Muscle of leg (tissue), 11 donors: ENCODE measurements around the gene YPEL3. TPM values are rescaled to one million over a fixed set of nuclear protein-coding genes. Genes with fewer than 3 reads are reported as not detected.
A peak's percentile ranks its signal among the peaks of the same experiment; 100 is the strongest.

Source experiments
- DNase-seq: peaks from one replicate; pipeline ENCODE4 v3.0.0; 2013
- H3K27ac ChIP-seq: one replicate; pipeline ENCODE4 v1.5.1; 2013; ENCODE audit warnings: mild to moderate bottlenecking, low read length, control low read depth
- H3K27me3 ChIP-seq: one replicate; pipeline ENCODE4 v1.6.1; 2013; ENCODE audit warnings: low read length; ENCODE audit not compliant: control insufficient read depth, insufficient read depth
- H3K36me3 ChIP-seq: one replicate; pipeline ENCODE4 v1.6.1; 2013; ENCODE audit warnings: low read length; ENCODE audit not compliant: control insufficient read depth, insufficient read depth
- H3K4me1 ChIP-seq: one replicate; pipeline ENCODE4 v1.6.1; 2013; ENCODE audit warnings: low read length; ENCODE audit not compliant: control insufficient read depth, insufficient read depth
- H3K4me3 ChIP-seq: one replicate; pipeline ENCODE4 v1.5.1; 2013; ENCODE audit warnings: low read length, control low read depth
- H3K9me3 ChIP-seq: replicated peaks from 2 replicates; pipeline ENCODE4 v1.6.1; 2013; ENCODE audit warnings: low read depth, low read length; ENCODE audit not compliant: control insufficient read depth
- WGBS: methylation state at CpG from one replicate; pipeline ENCODE4 v1.1.5; 2013; ENCODE audit warnings: missing lambda C conversion rate; ENCODE audit not compliant: insufficient coverage; 5-methylcytosine and 5-hydroxymethylcytosine counted together
- polyA plus RNA-seq, 8 donors: library from polyadenylated mRNA; unstranded; fragments of 120-200 nt; gene quantifications; one replicate each; pipeline versions ENCODE4 v1.2.1 to v1.2.3, GENCODE V29; 2013; ENCODE audit warnings: inconsistent platforms in 1 of 8, low replicate concordance in 1 of 8; ENCODE audit not compliant: insufficient read length in 8 of 8, insufficient read depth in 1 of 8
- total RNA-seq: library from RNA; stranded (reverse); fragments of 120-200 nt; gene quantifications from one replicate; pipeline ENCODE4 v1.2.4, GENCODE V29; 2013

YPEL3 gene
- total and polyA plus RNA-seq, 9 donors = 13.9 to 45.8 (median 27.8) TPM

- no peak for DNase-seq
- peaks cover 63% of the 10 kb centered on the region for H3K36me3 ChIP-seq
- 67% methylated on average over 9 of the region's 17 CpGs for WGBS
- H3K27ac ChIP-seq = no peak overlapping the region
- no peaks in the 10 kb centered on the region for H3K27me3 ChIP-seq
- H3K4me3 ChIP-seq = no peak overlapping the region
- no peaks in the 10 kb centered on the region for H3K4me1 ChIP-seq
- H3K9me3 ChIP-seq = no peaks in the 10 kb centered on the region
These were observed 11.2 kb downstream of the YPEL3 start for GRCh38 chr16:30084816-30085159.

- DNase-seq = no peak
- WGBS = 79% methylated on average over 10 of the region's 18 CpGs
- Histone ChIP-seq H3K9me3 (no peaks in the 10 kb centered on the region), H3K27ac (no peak overlapping the region), H3K4me3 (no peak overlapping the region), H3K4me1 (no peaks in the 10 kb centered on the region), H3K27me3 (no peaks in the 10 kb centered on the region), H3K36me3 (peaks cover 68% of the 10 kb centered on the region)
These were observed 11.8 kb downstream of the YPEL3 start for GRCh38 chr16:30084096-30084815.

GRCh38 chr16:30083216-30084055 lies 12.6 kb downstream of the YPEL3 start:
- Histone ChIP-seq H3K4me3 (no peak overlapping the region), H3K4me1 (no peaks in the 10 kb centered on the region), H3K9me3 (no peaks in the 10 kb centered on the region), H3K36me3 (peaks cover 75% of the 10 kb centered on the region), H3K27me3 (no peaks in the 10 kb centered on the region), H3K27ac (no peak overlapping the region)
- 93% methylated on average over 18 of the region's 24 CpGs for WGBS
- no peak for DNase-seq

DNA sequence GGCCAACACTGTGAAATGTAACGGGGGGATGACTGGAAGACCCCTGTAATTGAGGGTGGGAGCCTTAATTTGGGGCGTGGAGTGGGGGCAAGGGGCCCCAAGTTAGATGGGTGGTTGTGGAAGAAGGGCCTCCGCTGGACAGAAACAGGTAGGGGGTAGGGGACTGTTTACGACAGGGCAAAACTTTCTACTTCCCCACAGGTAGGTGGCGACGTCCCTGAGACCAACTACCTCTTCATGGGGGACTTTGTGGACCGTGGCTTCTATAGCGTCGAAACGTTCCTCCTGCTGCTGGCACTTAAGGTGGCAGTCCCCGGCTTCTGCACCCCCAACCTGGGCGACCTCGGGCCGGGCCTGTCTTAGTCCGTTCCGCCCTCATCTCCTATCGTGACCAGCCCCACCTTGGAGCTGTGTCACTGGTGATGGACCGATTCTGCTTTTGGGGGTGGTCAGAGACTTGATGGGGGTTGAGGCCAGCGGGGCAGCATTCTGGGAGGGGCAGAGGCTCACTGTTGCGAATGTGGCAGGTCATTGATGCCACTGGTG lies 13.4 kb downstream of the YPEL3 start:
- no peaks in the 10 kb centered on the region for H3K27me3 ChIP-seq
- H3K4me1 ChIP-seq = no peaks in the 10 kb centered on the region
- no peak overlapping the region for H3K27ac ChIP-seq
- peaks cover 83% of the 10 kb centered on the region for H3K36me3 ChIP-seq
- DNase-seq = no peak
- WGBS = 85% methylated on average over 7 of the region's 20 CpGs
- no peak overlapping the region for H3K4me3 ChIP-seq
- H3K9me3 ChIP-seq = no peaks in the 10 kb centered on the region

GRCh38 chr16:30079480-30079879 lies 16.5 kb downstream of the YPEL3 start:
- Histone ChIP-seq H3K4me1 (peaks cover 14% of the 10 kb centered on the region), H3K27ac (no peak overlapping the region), H3K9me3 (no peaks in the 10 kb centered on the region), H3K36me3 (peaks cover 67% of the 10 kb centered on the region), H3K27me3 (no peaks in the 10 kb centered on the region), H3K4me3 (no peak overlapping the region)
- WGBS = 80% methylated on average over 1 of the region's 7 CpGs
- no peak for DNase-seq

GRCh38 chr16:30078744-30079143 lies 17.3 kb downstream of the YPEL3 start:
- 82% methylated on average over 5 of the region's 7 CpGs for WGBS
- DNase-seq = no peak
- Histone ChIP-seq H3K4me3 (no peak overlapping the region), H3K36me3 (peaks cover 62% of the 10 kb centered on the region), H3K9me3 (no peaks in the 10 kb centered on the region), H3K27ac (no peak overlapping the region), H3K27me3 (no peaks in the 10 kb centered on the region), H3K4me1 (peaks cover 14% of the 10 kb centered on the region)

GRCh38 chr16:30077656-30078055 lies 18.4 kb downstream of the YPEL3 start:
- H3K27ac ChIP-seq = no peak overlapping the region
- no peaks in the 10 kb centered on the region for H3K27me3 ChIP-seq
- H3K9me3 ChIP-seq = no peaks in the 10 kb centered on the region
- H3K36me3 ChIP-seq = peaks cover 56% of the 10 kb centered on the region
- no peak for DNase-seq
- 82% methylated on average over 5 of the region's 6 CpGs for WGBS
- H3K4me3 ChIP-seq = no peak overlapping the region
- H3K4me1 ChIP-seq = peaks cover 14% of the 10 kb centered on the region

- peak overlapping the region; percentile 80 for H3K27ac ChIP-seq
- WGBS = under 1% methylated on average over 30 of the region's 33 CpGs
These were observed 19.7 kb downstream of the YPEL3 start for GRCh38 chr16:30076276-30076791.

GRCh38 chr16:30075503-30076275 lies 20.3 kb downstream of the YPEL3 start, which contains the start of gene PPP4C:
PPP4C (plus strand) TSS chr16:30075994; CDS start chr16:30076378, 384 bp downstream.
- peaks cover 58% of the 10 kb centered on the region for H3K36me3 ChIP-seq
- peak within 1 kb of the TSS; percentile 97 for H3K4me3 ChIP-seq
- under 1% methylated on average over 52 of the region's 67 CpGs for WGBS
- peak; percentile 96 for DNase-seq
- H3K27me3 ChIP-seq = no peaks in the 10 kb centered on the region
- H3K9me3 ChIP-seq = no peaks in the 10 kb centered on the region
- peak within 1 kb of the TSS; percentile 80 for H3K27ac ChIP-seq
- H3K4me1 ChIP-seq = peaks cover 14% of the 10 kb centered on the region

More at GRCh38 chr16:30076276-30076791, 19.7 kb downstream of the YPEL3 start:
- Histone ChIP-seq H3K9me3 (no peaks in the 10 kb centered on the region), H3K36me3 (peaks cover 59% of the 10 kb centered on the region), H3K4me3 (peak overlapping the region; percentile 97), H3K27me3 (no peaks in the 10 kb centered on the region), H3K4me1 (peaks cover 14% of the 10 kb centered on the region)
- DNase-seq = no peak
